Measurements from ENCODE around the gene ZNF865. TPM values are rescaled to one million over a fixed set of nuclear protein-coding genes. Genes with fewer than 3 reads are reported as not detected.

ZNF865 gene
- total and polyA plus RNA-seq, 2 of the 8 experiments (the other 6 are each of a cell fraction or from before 2014, with no cell fraction given), result 3.5 to 13.6 TPM

DNA sequence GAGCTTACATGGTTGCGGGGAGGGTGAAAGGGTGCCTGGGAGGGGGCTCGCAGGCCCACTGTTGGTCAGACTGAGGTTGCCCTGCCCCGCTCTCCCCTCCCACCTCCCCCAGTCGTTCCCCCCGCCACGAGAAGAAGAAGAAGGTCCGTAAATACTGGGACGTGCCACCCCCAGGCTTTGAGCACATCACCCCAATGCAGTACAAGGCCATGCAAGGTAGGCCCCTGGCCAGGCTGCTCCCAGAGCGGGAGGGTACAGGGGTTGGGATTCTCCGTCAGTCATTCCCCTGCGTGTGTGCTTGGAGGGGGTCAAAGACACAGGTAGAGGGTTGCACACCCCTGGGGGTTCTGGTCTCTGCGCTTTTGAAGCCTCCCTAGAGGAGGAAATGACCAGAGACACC is 55.0 kb downstream of the ZNF865 start:
- peaks cover 29 to 50% (median 41%) of the 10 kb centered on the region in 4 experiments for H3K36me3 ChIP-seq (ENCODE audit: control insufficient read depth in 2 of 4, insufficient read depth in 4 of 4, low read length in 3 of 4)
- no peak overlapping the region for H3K18ac ChIP-seq (ENCODE audit: extremely low read depth, low read length)
- H3K9ac ChIP-seq (replicated peaks in 1 of 4; ENCODE audit: extremely low read depth in 1 of 4, low read depth in 3 of 4, low read length in 3 of 4), result no peak overlapping the region
- no peaks in the 10 kb centered on the region for H3K9me3 ChIP-seq (ENCODE audit: insufficient read depth in 2 of 2, low read depth in 1 of 2, low read length in 1 of 2)
- DNase-seq (ENCODE audit: low read depth in 1 of 2, low spot score in 2 of 2) (no peak), FAIRE-seq (no peak)
- H3K23ac ChIP-seq (ENCODE audit: insufficient read length), result no peak overlapping the region
- H4K20me1 ChIP-seq (replicated peaks in 1 of 2; ENCODE audit: control insufficient read depth in 1 of 2, insufficient read depth in 2 of 2, low read length in 2 of 2), result peaks cover 37 to 45% of the 10 kb centered on the region in 2 experiments
- peaks cover 48 to 88% of the 10 kb centered on the region in 2 experiments for H3K79me2 ChIP-seq (ENCODE audit: control insufficient read depth in 1 of 2, insufficient read depth in 2 of 2, low read length in 2 of 2)
- H3K27me3 ChIP-seq (replicated peaks in 1 of 4; ENCODE audit: control insufficient read depth in 3 of 4, extremely low read depth in 1 of 4, insufficient read depth in 3 of 4, low read length in 3 of 4), result no peaks in the 10 kb centered on the region
- ChIA-PET CTCF (ENCODE audit: partially characterized antibody) (interaction anchor here (1.9 kb wide), 1 partner anchor 11 kb away, joined by 9 read pairs; no protein-coding TSS in a partner anchor), POLR2A (ENCODE audit: partially characterized antibody) (interaction anchor here (0.8 to 5.8 kb wide), 2 partner anchors 9 to 13 kb away, joined by 4 to 75 read pairs; partner anchors contain the start of gene CCDC106)
- peaks cover 3 to 16% (median 10%) of the 10 kb centered on the region in 4 experiments; a peak in 6 of 7 replicates for H3K4me1 ChIP-seq (replicated peaks in 1 of 4; ENCODE audit: control insufficient read depth in 3 of 4, insufficient read depth in 4 of 4, low read length in 3 of 4)
- H2AFZ ChIP-seq (ENCODE audit: low read length), result no peak overlapping the region
- no peak overlapping the region for H3K4ac ChIP-seq (replicated peaks; ENCODE audit: insufficient read length, low read depth, low read length)
- no peak overlapping the region for H3K14ac ChIP-seq (ENCODE audit: insufficient read length)
- H4K5ac ChIP-seq (ENCODE audit: insufficient read length, low read depth, low read length), result no peak overlapping the region
- peaks cover 10% of the 10 kb centered on the region; the same call in 1 of the 2 replicates for H3K79me1 ChIP-seq (ENCODE audit: low read depth, low read length)
- no peak overlapping the region for H4K91ac ChIP-seq (replicated peaks; ENCODE audit: insufficient read length, low read length)
- no peak overlapping the region for H3K27ac ChIP-seq (ENCODE audit: low read depth, low read length)
- no peak overlapping the region for H2BK5ac ChIP-seq (ENCODE audit: low read depth, low read length)
- H2BK20ac ChIP-seq (ENCODE audit: low read length), result no peak overlapping the region
- no peak overlapping the region for H3K56ac ChIP-seq (replicated peaks; ENCODE audit: insufficient read length, low read depth, low read length)
- no peak overlapping the region for H3K4me3 ChIP-seq (ENCODE audit: extremely low read depth in 1 of 4, insufficient read depth in 2 of 4, low read depth in 3 of 4, low read length in 4 of 4)
- peak overlapping the region; percentile 20; the same call in 1 of the 2 replicates for H4K8ac ChIP-seq (ENCODE audit: extremely low read depth, insufficient read depth, low read length)
- no peak for TF ChIP-seq RBBP5 (IDR thresholded peaks at IDR 0.05; ENCODE audit: borderline replicate concordance, low read depth, low read length)
- no peak for TF ChIP-seq JUN (IDR thresholded peaks at IDR 0.05; ENCODE audit: low read depth, low read length)
- no peak for TF ChIP-seq SUZ12 (IDR thresholded peaks at IDR 0.05; ENCODE audit: low read length)
- no peak for TF ChIP-seq CTBP2 (IDR thresholded peaks at IDR 0.05; ENCODE audit: borderline replicate concordance, insufficient read depth, insufficient read length, low read length)
- TF ChIP-seq NRF1 (IDR thresholded peaks at IDR 0.05; ENCODE audit: low read depth, low read length), result no peak
- TF ChIP-seq CHD1 (IDR thresholded peaks at IDR 0.05; ENCODE audit: low read depth, low read length), result no peak
- peaks cover 11% of the 10 kb centered on the region for H3K23me2 ChIP-seq (ENCODE audit: low read depth, low read length)
- H2AK5ac ChIP-seq (ENCODE audit: low read depth, low read length), result no peak overlapping the region
- WGBS, 2 experiments (ENCODE audit: extremely low coverage in 1 of 2, insufficient coverage in 1 of 2, insufficient read length in 1 of 2, insufficient replicate concordance in 2 of 2, low coverage in 1 of 2, low lambda C conversion rate in 2 of 2, missing lambda C conversion rate in 1 of 2), result 86% methylated on average over 6 of the region's 12 CpGs; no CpG with 5 or more reads in 1 of the 2 experiments
- no peak overlapping the region for H2BK12ac ChIP-seq (ENCODE audit: low read depth, low read length)
- H3K4me2 ChIP-seq (ENCODE audit: insufficient read depth in 1 of 2, low read depth in 2 of 2, low read length in 2 of 2), result no peak overlapping the region
- no peak overlapping the region for H2BK15ac ChIP-seq (ENCODE audit: low read length)
- no peak overlapping the region for H2BK120ac ChIP-seq (replicated peaks; ENCODE audit: low read depth, low read length)

All from H1 (cell line).